Stimulated activated CD8-positive, alpha-beta memory T cell treated with anti-CD3 and anti-CD28 coated beads, Interleukin-7, amount 100 ng/mL, for 48 hours (primary cell): ENCODE data around the gene ASTN2.

Experiments
- DNase-seq, 2 donors: peaks; one replicate each; pipeline ENCODE4 v3.0.0-alpha.2; 2020; ENCODE audit warnings: low read depth in 1 of 2; ENCODE audit errors: extremely low read depth in 1 of 2

Gene ASTN2

GRCh38 chr9:117030254-117030768 is 384.5 kb downstream of the ASTN2 start:
- DNase-seq = no peak

- DNase-seq = no peak
Observed at GRCh38 chr9:117029341-117029740, 385.5 kb downstream of the ASTN2 start.

DNA sequence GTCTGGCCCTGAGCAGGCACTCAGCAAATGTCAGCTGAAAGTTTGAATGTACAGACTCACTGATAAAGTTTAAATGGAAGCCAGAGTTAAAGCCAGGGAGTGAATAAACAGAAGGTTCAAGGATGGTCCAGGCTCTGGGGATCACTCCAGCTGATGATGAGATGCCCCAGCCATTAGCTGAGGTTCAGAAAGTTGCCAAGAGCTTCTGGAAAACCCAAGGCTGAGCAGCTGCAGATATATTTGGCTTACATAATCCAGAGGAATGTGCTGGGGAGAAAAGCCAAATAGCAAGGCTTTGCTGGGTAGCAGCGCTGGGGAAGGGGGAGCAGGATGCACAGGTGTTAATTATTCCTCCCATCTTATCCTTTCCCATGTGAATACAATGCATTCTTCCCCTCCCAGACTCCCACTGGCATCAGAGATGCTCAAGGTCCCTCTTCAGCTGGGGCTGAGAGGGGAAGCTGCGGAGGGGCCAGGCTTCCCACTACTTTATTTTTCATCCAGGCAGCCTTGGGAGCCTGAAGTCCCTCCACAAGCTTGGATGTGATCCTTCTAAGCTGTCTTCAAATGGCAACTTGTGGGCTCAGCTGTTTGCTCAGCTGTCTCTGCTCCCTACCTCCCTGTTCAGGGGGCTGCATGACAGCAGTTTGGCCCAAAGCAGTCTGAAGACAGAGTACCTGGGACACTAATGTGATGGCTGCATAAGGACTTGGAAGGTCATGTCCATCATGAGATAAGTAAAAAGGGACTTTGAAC is 386.6 kb downstream of the ASTN2 start:
- DNase-seq = no peak

DNA sequence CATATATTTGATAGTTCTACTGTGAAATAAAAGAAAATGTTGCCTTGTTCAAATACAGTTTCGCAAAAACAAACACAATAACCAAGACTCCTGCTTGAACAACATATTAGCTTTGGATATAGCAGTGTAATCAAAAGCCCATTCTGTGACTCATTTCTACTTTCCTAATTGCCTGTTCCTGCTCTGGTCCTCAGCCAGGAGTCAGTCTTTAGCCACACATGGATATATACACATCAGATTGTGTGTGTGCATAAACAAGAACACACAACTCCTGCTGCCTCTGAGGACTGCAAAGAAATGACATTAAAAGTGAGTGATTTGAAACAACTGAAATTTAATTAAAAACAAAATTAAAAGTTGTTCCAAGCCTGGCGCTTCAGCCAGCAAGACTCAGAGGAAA is 393.0 kb downstream of the ASTN2 start:
- no peak for DNase-seq

- DNase-seq = no peak
Observed at GRCh38 chr9:117018966-117019617, 395.8 kb downstream of the ASTN2 start.

DNA sequence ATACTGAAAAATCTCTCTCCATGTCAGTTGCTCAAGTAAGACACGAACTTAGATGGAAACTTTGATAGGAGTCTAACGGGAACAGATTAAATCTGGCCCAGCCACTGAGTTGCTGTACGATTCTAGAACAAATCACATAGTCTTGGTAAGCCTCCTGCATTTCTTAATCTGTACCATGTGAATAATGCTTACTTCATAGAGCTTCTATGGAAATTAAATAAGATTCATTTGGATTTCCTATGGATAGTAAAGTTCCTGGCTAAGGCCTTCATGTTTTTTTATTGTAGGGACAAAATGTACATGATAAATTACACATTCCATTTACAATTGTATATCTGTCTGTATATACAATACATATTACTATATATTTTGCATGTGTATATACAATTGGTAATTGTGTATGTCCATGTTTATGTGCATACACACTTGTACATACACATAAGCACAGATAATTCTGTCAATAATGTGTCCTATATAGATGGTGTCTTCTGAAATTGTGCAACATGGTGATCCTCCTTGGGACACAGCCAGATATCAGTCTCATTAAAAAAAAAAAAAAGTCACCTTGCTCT is 397.4 kb downstream of the ASTN2 start:
- DNase-seq = no peak

DNA sequence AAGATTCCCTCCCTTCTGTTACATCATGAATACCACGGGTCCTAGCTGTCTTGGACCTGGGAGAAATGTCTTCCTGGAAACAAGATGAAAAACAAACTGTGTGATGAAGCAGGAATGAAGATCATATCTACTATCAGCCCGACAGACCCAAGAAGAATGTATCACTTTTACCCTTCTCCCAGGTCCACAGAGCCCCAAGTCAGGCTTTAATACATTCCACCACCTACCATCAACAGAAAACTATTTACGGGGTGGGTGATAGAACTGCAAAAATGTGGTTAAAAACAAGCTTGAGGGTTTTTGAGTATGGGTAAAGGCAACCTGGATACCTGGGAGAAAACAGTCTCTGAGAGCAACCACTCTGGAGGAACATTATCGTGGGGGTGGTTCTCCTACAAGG is 400.8 kb downstream of the ASTN2 start:
- DNase-seq = no peak

- DNase-seq = no peak
Observed at GRCh38 chr9:117013440-117013995, 401.3 kb downstream of the ASTN2 start.

DNA sequence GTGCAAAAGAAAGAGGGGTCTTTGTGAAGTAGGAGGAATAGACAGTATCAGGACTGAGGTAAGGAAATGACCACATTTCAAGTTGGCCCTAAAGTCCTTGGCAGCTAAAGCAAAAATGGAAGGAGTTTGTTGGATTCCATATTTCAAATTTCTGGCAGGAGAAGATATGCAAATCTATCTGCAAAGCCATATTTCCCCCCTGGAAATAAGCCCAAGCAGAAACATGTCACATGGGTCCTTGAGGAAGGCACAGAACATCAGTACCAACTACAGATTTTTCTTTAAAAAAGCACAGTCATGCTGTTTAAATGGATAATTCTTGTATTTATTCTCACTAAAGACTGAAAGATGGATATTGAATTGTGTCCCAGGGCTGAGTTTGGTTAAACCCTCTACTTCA is 404.8 kb downstream of the ASTN2 start:
- no peak for DNase-seq

- DNase-seq = no peak
Observed at GRCh38 chr9:117008876-117009275, 406.0 kb downstream of the ASTN2 start.

- no peak for DNase-seq
Observed at GRCh38 chr9:117008461-117008860, 406.4 kb downstream of the ASTN2 start.

DNA sequence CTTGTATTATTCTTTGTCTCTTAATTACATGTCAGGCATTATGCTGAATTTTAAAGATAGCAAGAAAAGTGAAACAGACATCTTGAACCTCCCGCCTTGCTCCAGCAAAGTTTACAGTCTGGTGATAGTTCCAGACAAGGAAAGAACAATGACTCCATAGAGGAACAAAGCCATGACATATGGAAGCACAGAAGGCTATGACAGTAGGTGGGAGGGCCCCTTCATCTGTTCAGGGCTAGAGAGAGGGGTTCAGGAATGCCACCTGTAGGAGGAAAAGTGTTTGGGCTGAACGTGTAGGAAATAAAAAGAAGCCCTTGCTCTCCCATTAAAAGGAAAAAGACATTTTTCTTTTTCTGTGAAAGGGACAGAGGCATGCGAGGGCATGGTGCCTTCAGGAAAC is 412.2 kb downstream of the ASTN2 start:
- no peak for DNase-seq

- no peak for DNase-seq
Observed at GRCh38 chr9:117000834-117001233, 414.0 kb downstream of the ASTN2 start.

DNA sequence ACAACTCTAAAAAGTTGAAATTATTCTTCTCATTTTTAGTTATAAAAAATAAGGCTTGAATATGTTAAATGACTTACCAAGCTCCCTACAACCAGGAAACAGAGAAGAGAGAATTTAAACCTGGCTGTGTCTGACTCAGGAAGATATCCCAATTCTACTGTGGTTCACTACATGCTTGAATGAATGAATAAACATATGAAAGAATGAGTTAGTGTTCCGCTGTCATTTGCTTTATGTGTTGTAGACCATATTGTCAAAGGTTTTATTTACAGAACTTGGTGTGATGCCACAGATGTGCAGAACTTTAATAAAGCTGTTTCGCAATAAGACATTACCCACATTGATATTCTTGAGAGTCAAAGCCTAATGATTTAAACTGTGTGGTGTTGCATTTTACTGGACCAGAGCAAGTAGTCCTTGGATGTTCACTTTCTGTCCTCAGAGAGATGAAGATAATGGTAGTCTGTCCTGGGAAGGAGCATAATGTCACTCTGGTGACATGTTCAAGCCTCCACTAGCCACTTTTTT is 414.6 kb downstream of the ASTN2 start:
- no peak for DNase-seq

- no peak for DNase-seq
Observed at GRCh38 chr9:116998305-116998704, 416.6 kb downstream of the ASTN2 start.

- DNase-seq = no peak
Observed at GRCh38 chr9:116992865-116993264, 422.0 kb downstream of the ASTN2 start.

DNA sequence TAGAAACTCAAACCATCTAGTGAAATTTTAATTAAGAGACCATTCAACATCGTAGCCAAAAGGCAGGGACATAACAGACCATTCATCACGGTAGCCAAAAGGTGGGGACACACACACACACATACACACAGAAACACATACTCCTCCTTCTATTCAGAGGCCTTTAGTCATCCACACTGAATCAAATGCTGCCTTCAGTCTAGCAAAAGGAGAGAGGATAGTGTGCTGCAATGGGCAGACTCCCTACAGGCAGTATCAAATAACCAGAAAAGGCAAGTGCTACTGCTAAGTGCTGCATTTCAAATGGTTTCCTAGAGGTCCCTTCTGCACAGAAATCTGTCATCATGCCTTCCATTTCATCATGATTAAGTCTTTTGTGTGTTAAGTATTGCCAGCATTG is 423.8 kb downstream of the ASTN2 start:
- no peak for DNase-seq

DNA sequence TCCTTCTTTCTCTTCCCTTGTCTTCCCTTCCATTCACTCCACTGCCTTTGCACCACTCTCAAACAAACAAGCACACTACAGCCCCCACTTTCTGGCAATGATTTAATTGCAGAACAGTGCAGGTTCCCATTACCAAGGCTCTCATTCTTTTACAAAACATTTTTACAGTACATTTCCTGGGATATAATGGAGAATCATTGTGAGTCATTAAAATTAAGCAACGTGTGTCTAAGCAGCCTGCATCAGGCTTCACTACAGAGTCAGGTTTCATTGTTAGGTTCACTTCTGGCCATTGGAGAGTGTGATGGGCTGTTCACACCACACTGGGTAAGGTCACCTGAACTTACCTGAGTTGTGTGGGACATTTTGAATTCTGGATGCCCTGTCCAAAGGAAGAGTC is 424.3 kb downstream of the ASTN2 start:
- DNase-seq = no peak

DNA sequence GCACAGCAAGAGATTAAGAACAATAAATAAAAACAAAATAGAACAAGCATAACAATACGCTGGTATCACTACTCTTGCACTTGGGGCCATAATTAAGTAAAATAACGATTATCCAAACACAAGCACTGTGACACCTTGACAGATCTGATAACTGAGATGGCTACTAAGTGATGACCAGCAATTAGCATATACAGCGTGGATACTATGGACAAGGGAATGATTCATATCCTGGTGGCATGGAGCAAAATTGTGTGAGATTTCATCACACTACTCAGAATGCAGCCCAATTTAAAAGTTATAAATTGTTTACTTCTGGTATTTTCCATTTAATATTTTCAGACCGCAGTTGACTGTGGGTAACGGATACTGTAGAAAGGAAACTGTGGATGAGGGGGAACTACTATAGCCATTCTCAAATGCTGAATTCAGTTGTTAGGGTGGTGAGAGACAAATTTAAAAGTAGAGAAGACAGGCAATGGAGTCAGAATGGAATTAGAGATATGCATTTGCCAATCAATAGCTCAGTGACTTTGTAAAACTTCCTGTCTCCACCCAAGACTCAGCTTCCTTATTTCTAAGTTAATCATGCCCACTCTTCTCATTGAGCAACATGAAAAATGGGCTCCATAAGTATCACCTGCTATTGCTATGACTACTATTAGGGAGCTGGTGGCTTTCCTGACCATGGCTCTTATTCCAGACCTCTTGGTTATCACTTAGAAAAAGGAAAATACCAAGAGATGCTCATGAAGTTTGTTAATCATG is 427.0 kb downstream of the ASTN2 start:
- no peak for DNase-seq

DNA sequence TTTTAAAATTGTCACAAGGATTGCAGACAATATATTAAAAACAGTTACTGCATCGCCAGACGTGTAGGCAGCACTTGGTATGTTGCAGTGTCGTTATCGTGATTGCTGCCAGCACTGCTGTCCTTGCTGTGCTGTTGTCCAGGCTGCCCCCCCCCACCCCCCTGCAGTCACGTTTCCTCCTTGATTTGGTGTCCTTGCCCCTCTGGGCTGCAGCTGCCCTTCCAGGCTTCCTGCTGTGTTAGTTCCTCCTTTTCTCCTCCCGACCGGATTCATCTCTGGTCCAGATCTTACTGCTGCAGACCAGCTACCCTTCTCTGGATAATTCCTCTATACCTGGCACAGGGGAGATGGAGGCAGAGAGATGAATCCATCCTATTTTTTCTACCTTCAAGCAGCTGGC is 428.8 kb downstream of the ASTN2 start:
- DNase-seq = no peak

GRCh38 chr9:116985596-116985995 is 429.3 kb downstream of the ASTN2 start:
- DNase-seq = no peak
